Measurements from ENCODE around the gene ASIC1.

Gene ASIC1

GRCh38 chr12:50110127-50110761 is 52.8 kb downstream of the ASIC1 start:
- no peak for DNase-seq (ENCODE audit: low read depth)

GRCh38 chr12:50110762-50111351 is 53.5 kb downstream of the ASIC1 start:
- DNase-seq (ENCODE audit: low read depth), result no peak

GRCh38 chr12:50111395-50111692 is 53.9 kb downstream of the ASIC1 start:
- no peak for DNase-seq (ENCODE audit: low read depth)

- peak; percentile 98 for DNase-seq (ENCODE audit: low read depth)
Measured at GRCh38 chr12:50111693-50112455, 54.5 kb downstream of the ASIC1 start, which contains the start of gene COX14. COX14 (plus strand) TSS chr12:50112236; CDS start chr12:50120044, 7,808 bp downstream.

- DNase-seq (ENCODE audit: low read depth), result no peak
Measured at GRCh38 chr12:50112456-50113218, 55.2 kb downstream of the ASIC1 start.

- DNase-seq (ENCODE audit: low read depth), result no peak
Measured at GRCh38 chr12:50117057-50117622, 59.7 kb downstream of the ASIC1 start.

GRCh38 chr12:50119387-50119786 is 62.0 kb downstream of the ASIC1 start:
- DNase-seq (ENCODE audit: low read depth), result no peak

GRCh38 chr12:50120521-50120920 is 63.1 kb downstream of the ASIC1 start:
- DNase-seq (ENCODE audit: low read depth), result no peak

GRCh38 chr12:50120953-50121352 is 63.6 kb downstream of the ASIC1 start:
- no peak for DNase-seq (ENCODE audit: low read depth)

- no peak for DNase-seq (ENCODE audit: low read depth)
Measured at GRCh38 chr12:50121641-50122040, 64.2 kb downstream of the ASIC1 start.

GRCh38 chr12:50123203-50123602 is 65.8 kb downstream of the ASIC1 start:
- DNase-seq (ENCODE audit: low read depth), result no peak

- DNase-seq (ENCODE audit: low read depth), result no peak
Measured at GRCh38 chr12:50127546-50127945, 70.2 kb downstream of the ASIC1 start.

GRCh38 chr12:50129290-50129689 is 71.9 kb downstream of the ASIC1 start:
- DNase-seq (ENCODE audit: low read depth), result no peak

GRCh38 chr12:50132505-50133135 is 75.2 kb downstream of the ASIC1 start:
- DNase-seq (ENCODE audit: low read depth), result no peak

All from stimulated activated CD8-positive, alpha-beta memory T cell treated with anti-CD3 and anti-CD28 coated beads, Interleukin-4, amount 100 ng/mL, for 24 hours (primary cell).